Stimulated activated CD8-positive, alpha-beta memory T cell treated with anti-CD3 and anti-CD28 coated beads, Interleukin-15, amount 100 ng/mL, for 24 hours (primary cell): ENCODE measurements around the gene FOCAD.
"Not testable (repeated sequence)": the region's sequence is repeated elsewhere in the genome, so short reads cannot be mapped to it uniquely, and the experiment has no call there.

Experiments used
- DNase-seq: peaks from one replicate; pipeline ENCODE4 v3.0.0-alpha.2; 2020; ENCODE audit warnings: low read depth

The FOCAD gene

GRCh38 chr9:20673537-20673936 lies 10.5 kb upstream of the FOCAD start:
- DNase-seq = not testable (repeated sequence)

GRCh38 chr9:20681467-20681866 lies 2.6 kb upstream of the FOCAD start:
- DNase-seq = no peak

DNA sequence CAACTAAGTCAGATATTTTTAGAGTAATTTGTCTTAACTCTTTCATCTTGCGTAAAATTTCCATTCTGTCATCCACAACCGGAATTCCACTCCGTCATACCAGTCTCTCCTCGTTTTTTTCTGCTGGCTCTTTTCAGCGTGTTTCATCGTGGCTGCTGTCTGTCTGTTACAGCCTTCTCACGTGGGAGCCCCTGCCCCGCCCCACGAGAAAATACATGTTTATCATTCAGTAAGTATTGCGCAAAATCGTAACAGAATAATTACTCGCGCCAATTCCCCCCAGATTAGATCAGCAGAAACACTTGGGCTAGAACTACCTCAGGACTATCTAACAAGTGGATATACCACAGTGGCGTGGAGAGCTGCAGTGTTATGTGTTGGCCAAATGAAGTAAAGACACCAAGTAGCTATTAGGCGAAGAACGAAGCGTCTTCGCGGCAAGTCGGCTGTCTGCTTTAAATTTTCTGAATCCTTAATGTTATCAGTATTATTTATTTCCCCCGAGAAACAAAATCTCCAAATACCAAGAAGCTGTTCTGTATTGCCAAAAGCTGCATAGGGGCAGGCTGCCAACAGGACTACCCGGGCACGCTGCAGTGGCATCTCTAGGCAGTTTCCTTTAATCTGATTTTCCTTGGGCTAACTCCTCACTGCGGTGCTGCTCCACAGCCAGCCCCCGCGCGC lies 566 bp upstream of the FOCAD start:
- no peak for DNase-seq

DNA sequence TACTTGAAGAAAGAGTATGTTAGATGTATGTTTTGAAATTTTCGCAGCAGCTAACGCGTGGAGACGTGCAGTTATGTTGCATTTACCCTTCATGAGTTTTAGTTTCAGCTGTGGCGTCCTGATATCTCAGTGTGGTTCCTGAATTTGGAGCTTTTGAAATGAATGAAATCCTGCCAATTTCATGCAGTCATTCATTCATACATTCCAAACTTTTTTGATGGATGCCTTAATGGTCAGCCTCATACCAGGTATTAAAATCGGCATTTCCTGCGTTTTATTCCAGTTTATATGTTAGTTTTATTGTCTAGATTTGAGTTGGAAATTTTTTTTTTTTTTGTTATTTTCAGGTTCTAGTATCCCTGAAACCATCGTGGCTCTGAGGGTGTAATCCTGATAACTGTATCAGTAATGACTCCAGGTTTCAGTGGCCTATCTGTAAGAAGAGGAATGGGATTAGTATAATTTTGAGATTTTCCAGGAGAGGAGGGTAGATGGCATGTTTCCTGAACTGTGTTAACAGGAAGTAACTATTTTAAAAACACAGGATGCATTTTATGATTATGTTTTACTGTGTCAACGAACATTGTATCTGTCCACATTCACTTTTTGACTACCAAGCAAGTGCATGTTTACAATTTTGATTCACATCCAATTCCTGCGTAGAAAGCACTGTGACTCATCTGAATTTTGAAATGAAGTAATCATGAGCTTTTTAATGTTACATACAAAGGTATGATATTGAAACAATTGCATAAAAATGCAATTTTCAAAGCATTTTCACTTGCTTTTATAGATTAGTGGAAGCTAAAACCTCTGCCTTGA lies 1.0 kb downstream of the FOCAD start:
- DNase-seq = no peak

DNA sequence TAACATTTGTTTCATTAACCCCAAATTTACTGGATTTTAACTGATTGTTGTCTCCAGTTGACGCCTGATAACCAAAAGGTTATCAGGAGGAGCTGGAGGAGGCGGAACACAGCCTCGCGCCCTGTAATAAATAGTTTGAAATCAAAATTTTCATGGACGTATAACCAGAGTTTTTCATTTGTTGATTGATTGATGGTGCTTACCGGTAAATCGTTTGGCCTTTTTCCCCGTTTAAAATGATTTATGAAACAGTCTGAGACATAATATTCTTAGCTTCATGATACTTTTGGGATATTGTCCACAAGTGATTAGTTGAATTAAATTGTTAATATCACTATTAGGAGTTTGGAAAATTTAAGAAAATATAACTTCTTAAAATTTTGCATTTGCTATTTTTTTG lies 1.7 kb downstream of the FOCAD start:
- DNase-seq = no peak

DNA sequence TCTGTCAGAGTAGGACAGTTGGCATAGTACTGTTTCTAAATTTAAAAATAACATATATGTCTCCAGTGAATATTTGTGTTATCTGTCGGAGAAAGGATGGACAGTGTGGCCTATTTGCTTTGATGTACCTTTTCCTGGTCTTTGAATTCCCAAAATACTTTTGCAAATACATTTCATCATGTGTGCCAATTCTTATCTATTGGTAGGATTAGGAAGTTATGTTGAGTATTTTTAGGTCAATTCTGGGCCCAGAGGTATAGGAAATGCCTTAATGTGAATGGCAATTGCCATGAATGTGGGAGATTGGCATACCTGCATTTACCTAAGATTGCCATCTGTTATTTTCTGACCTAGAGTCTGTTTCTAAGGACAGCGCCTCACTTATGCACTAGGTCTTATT lies 5.8 kb downstream of the FOCAD start:
- no peak for DNase-seq

DNA sequence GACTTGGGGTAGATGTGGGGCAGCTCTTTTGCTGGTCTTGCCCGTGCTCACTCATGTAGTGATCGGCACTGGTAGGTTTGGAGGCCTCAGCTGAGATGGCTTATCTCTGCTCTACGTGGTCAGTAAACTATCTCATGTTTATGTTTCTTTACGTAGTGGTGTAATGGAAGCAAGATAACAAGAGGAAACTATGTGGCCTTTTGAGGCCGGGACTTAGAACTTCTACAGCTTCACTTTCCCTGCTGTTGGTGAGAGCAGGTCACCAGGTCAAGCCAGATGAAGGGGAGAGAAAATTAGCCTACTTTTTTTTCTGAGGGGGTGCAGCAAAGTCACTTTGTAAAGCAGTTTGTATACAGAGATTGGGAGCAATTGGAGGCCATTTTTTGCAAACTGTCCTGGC lies 8.5 kb downstream of the FOCAD start:
- DNase-seq = no peak

GRCh38 chr9:20693068-20693467 lies 9.0 kb downstream of the FOCAD start:
- no peak for DNase-seq

- DNase-seq = no peak
Observed at GRCh38 chr9:20694248-20694647, 10.2 kb downstream of the FOCAD start.

GRCh38 chr9:20697021-20697719 lies 13.1 kb downstream of the FOCAD start:
- DNase-seq = no peak

DNA sequence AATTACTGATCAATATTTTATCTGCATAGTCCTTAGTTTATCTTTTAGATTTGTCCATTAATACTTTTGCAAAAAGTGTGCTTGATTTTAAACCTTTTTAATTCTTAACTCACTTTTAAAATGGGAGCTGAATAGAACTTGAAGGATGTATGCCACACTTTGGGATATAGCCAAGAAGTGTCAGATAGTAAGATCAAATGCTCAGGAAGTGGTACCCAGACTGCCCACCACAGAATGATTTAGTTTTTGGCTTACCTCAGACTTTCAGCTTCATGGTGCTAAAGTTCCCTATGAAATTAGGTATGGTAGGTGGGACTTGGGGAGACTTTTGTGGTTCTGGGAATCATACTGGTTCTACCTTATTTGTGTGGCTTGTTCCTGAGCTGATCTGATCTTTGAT lies 14.7 kb downstream of the FOCAD start:
- DNase-seq = no peak

- no peak for DNase-seq
Observed at GRCh38 chr9:20701060-20701459, 17.0 kb downstream of the FOCAD start.

- DNase-seq = no peak
Observed at GRCh38 chr9:20702570-20702969, 18.5 kb downstream of the FOCAD start.

DNA sequence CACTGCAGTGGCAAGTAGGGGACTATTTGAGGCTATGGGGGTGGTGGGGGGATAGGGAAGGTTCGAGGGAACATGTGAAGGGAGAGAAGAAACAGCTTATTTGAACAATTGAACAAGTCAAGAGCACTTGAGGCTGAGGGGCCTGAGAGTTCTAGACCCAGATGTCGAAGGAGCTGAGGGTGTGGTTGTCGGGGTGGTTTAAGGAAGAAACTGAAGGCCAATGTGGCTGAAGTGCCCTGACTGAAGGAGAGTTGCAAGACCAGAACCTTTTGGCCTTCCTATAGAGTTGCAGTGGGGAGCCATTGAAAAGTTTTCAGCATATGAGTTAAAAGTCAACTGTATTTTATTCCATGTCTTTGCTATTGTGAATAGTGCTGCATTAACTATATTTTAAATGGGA lies 19.1 kb downstream of the FOCAD start:
- no peak for DNase-seq

GRCh38 chr9:20707708-20708107 lies 23.6 kb downstream of the FOCAD start:
- DNase-seq = no peak

DNA sequence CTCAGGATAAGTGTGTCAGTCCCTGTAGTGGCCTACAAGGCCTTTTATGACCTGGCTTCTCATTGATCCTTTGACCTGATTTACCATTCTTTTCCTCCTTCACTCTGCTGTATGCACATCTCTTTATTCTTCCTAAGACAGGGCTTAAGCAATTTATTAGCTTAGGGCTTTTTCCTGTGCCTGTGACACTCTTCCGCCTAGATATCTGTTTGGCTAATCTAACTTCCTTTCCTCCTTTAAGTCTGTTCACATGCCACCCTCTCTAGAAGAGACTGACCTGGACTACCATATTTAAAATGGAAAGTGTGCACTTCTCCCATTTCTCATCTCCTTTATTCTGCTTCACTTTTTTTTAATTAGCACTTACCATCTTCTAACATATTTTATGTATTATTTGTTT lies 29.1 kb downstream of the FOCAD start:
- DNase-seq = no peak

DNA sequence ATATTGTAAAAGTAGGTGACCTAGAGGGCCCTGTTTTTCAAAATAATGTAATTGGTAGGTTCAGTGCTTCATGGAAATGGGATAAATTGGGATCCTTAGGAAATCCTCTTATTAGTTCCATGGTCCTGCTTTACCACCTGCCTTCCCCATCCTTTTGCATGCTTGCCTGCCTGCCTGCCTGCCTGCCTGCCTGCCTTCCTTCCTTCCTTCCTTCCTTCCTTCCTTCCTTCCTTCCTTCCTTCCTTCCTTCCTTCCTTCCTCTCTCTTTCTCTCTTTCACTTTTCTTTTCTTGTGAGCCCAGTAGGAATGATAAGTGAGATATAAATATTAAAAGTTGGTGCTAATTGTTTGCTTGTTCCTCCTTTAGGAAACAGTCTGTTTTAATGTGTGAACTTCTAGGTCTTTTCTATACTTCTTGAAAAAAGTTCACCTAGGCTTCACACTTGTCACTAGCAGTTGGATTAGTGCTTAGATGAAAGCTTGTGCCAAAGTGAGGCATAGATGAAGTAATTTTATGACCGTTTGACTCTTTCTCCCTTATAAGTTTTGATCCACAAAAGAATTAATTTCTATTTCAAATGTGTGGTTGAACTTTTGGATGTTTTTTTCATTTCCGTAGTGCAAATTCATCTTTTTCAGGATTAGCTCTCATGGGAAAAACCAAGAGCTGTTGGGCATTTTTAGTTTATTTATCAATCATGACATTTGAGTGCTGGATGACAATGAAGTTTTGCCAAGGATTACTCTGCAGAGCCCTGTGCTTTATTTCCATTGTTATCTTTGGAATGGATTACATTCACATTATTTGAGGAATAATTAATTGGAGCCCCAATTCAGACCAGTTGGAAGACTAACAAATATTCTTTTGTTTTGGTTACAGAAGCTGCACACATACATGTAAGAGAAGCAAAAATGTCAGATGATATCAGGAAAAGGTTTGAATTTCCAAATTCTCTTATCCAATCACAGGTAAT lies 30.7 kb downstream of the FOCAD start:
- DNase-seq = no peak

DNA sequence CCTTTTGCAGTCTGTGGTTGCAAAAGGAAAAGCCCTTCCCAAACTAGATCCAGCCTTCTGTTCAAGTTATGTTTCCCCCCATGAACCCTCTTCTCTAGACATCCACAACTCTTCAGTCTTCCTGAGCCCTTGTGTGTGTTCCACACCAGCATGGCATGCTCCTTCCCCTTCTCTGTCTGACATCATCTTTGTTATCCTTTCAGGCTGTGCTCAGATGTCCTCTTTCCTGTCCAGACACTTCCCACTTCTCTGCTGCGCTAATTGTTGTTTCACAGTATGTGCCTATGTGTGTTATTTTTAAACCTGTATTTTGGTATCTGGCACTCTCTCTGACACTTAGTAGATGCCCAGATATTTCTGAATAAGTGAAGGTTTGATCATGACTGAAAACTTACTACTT lies 38.2 kb downstream of the FOCAD start:
- no peak for DNase-seq

- DNase-seq = no peak
Observed at GRCh38 chr9:20725675-20726074, 41.6 kb downstream of the FOCAD start.

- no peak for DNase-seq
Observed at GRCh38 chr9:20726144-20726543, 42.1 kb downstream of the FOCAD start.

DNA sequence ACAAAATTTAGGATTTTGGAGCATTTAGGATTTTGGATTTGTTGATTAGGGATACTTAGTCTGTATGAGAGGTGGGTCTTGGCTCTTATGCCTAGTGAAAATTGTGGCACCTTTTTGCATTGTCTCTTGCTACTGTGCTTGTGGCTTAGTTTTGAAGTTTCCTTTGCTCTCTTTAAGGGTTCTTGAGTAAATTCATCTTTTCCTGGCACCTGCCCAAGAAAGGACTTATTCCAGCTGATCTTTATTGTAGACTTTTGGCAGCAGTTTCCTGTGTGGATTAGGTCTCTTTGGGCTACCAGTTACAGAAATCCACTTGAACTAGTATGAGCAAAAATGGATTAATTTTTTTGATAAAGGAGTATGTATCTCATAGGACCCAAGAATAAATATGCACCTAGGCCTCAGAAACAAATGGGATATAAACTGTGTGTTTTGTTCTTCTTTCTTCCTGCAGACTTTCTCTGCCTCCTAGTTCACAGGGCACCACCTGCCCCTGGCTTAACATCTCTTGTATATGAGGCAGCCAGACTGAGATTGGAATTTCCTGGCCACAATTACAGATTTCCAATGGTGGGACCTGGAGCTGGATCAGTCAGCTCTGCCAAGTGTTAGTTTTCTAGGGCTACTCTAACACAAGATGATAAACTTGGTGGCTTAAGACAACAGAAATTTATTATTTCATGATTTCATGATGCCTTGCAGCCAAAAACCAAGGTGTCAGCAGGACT lies 44.6 kb downstream of the FOCAD start:
- no peak for DNase-seq
